ENCODE data around the gene NISCH.

Gene NISCH

GRCh38 chr3:52436500-52437149 lies 18.8 kb upstream of the NISCH start:
- FAIRE-seq = no peak

GRCh38 chr3:52437326-52438103 lies 17.9 kb upstream of the NISCH start:
- FAIRE-seq = no peak

DNA sequence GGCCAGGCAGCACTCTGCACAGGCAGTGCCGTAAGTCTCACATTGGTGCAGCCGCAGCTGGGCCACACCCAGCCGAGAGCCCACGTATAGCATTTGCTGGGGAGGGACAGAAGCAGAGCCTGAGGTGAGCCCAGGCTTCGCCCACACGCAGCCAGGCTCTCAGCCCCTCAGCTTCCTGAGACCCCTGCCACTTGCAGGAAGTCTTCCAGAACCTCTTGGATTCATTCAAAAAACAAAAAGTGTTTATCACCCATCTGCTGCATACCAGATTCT lies 17.4 kb upstream of the NISCH start:
- FAIRE-seq = no peak

GRCh38 chr3:52438579-52439425 lies 16.6 kb upstream of the NISCH start:
- no peak for FAIRE-seq

DNA sequence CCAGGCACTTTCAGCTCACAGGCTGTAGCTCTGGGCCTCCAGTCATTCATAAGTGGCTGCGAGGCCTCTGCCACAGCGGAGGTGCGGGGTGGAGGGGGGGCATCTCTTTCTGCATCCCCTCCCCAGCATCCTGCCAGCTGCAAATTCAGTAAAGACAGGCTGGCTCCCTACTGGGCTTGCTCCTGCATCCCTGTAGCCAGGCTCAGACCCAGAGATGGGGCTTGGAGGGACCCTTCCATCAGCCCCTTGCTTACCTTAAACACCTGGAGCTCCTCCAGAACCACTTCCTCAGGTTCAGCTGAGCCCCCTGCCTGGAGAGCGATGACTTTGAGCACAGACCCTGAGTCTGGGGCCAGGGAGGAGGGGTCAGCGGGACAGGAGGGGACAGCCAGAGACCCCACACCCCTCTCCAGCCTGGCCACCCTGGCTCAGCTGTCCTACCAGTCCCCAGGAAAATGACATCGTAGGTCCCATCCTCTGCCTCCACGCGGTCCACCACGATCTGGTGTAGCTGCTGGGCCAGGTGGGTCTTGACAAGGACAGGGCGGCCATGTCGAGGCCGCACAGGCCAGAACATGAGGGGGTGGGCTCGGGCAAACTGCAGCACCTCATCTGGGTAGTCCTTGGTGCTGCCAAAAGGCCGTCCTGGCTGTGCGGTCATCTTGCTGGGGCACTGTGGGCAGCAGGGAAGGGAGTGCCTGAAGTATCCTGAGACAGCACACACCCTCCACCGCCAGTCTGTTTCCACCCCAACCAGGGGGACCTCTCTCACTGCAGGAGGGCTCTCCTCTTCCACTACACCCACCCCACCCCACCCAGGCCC lies 15.8 kb upstream of the NISCH start:
- no peak for FAIRE-seq

- no peak for FAIRE-seq
Measured at GRCh38 chr3:52440249-52440551, 15.2 kb upstream of the NISCH start.

- FAIRE-seq = no peak
Measured at GRCh38 chr3:52440671-52441070, 14.7 kb upstream of the NISCH start.

- FAIRE-seq = no peak
Measured at GRCh38 chr3:52441091-52441771, 14.2 kb upstream of the NISCH start.

DNA sequence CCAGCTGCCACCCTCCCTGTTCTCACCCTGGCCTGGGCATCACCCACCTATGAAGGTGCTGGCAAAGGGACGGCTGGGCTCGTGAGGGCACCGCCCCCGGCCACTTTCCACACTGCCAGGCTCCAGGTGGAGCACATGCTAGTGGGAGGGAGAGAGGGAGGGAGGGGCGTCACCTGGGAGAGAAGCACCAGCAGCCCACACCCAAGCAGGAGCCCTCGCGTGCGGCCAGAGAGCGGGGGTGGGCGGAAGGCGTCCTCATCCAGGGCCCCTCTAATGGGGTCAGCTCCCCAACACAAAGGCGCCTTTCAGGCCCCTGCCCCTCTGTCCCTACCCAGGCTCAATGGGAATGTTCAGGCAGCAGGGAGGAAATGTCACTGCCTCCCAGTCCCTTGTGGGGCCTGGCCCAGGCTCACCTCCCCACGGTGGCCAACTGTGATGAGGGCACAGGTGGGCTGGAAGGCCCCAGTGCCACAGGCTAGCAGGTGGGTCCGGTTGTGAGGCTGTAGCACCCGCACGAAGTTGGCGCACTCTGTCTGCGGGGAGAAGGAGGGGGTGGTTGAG lies 13.6 kb upstream of the NISCH start:
- no peak for FAIRE-seq

GRCh38 chr3:52442409-52443267 lies 12.8 kb upstream of the NISCH start:
- FAIRE-seq = no peak

DNA sequence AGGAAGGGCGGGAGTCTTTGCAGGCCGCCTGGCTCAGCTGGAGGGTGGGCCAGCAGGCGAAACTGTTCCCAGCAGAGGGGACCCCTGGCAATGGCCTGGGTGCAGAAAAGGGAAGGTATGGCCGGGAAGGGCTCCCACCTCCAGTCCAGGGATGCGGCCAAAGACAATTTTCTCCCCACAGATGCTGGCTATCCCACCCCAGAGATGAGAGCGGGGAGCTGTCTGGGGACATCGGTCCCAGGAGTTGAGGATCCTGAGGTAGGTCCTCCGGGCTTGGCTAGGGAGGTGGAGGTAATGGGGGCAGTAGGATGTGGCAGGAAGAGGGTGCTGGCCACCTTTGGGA lies 12.2 kb upstream of the NISCH start:
- no peak for FAIRE-seq

DNA sequence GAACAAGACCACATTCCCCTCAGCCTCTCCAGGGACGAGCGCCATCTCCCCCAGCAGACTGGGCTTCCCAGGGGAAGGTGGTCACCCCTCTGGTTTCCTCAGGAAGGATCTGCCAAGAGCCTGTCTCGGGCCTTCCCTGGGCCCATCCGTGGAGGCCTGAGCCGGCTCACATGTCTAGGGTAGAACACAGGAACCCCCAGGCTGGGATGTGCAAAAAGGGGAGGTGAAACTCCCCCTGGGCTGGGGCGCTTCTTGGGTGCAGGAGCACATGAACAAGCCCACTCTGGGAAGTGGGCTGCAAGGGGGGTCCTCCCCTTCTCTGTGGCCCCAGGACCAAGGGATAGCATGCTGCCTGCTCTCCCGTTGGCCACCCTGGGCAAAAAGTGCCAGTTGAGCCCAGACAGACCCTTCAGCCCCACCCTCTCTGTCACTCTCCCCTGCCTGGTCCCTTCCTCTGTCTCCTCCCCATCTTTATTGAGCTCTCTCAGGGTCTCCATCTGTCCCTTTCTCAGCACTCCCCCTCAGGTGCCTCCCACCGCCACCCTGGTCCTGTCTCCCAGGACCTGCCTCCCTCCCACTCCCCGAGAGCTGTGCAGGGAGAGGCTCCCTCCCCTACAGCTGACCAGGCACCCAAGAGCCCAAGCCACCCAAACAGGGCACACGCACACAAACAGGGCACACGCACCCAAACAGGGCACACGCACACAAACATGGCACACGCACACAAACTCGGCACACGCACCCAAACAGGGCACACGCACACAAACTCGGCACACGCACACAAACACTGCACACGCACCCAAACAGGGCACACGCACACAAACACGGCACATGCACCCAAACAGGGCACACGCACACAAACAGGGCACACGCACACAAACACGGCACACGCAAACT lies 11.4 kb upstream of the NISCH start:
- no peak for FAIRE-seq

- FAIRE-seq = peak; percentile 39
Measured at GRCh38 chr3:52444860-52445793, 10.3 kb upstream of the NISCH start, which contains the start of gene SEMA3G. Gene SEMA3G (minus strand): TSS chr3:52445103. CDS start chr3:52445027, 76 bp downstream.

DNA sequence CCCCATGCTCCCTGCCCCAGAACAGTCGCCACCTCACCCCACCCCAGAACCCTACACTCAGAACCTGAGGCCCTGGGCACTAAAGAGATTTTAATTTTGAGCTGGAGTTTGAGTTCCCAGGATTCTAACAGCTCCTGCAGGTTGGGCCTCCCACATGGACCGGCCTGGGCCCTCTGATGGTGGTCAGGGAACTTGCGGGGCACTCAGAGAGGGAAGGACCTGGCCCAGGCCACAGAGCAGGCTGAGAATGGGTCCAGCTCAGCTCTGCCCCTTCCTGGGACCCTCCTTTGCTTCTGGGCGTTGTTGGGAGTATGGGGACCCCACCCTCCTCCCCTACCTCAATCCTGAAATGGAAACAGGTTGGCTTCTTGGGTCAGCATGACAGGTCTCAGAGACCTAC lies 9.4 kb upstream of the NISCH start:
- FAIRE-seq = no peak

- FAIRE-seq = peak; percentile 95
Measured at GRCh38 chr3:52446631-52447511, 8.5 kb upstream of the NISCH start.

DNA sequence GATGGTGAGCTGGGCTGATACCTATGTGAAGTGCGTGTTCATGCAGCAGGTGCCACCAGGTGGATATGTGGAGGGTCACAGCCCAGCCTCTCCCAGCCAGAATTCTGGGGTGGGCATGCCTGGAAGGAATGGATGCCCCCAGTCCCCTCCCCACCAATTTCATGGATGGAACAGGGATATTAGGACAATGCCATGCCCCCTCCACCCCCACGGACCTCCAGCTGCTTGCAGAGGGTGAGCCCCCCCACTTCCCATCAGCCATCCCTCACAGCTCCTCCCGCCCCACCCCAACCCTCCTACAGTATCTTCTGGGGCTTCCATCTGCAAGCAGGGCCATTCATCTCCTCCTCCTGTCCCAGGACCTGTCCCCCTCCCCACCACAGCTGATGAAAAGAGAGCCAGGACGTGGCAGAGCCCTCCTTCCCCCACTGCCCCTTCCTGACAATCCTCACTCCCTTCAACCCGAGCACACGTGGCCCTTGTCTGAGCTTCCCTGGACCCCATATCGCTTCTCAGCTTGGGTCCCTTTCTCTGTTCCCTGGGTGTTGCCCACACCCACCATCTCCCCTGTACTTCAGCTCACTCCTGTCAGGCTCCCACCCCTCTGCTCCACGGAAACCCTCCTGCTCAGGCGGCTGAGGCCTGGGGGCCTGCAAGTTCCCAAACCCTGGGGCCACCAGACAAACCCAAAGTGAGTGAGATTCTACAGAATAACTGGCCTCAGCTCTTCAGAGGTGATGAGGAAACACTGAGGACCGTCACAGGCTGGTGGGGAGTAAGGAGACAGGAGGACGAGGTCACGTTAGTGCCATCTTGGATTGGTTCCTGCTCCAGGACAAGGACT lies 7.7 kb upstream of the NISCH start:
- no peak for FAIRE-seq
